Nephron progenitor cell (in vitro differentiated cells): ENCODE data around the gene DPM2.

Experiments
- DNase-seq: peaks from one replicate; pipeline ENCODE4 v3.0.0; 2021
- H3K27ac Mint-ChIP-seq: 2 replicates; pipeline ENCODE4 v1.8.0; 2021; ENCODE audit warnings: mild to moderate bottlenecking, moderate library complexity, mixed read lengths
- H3K27me3 Mint-ChIP-seq: 2 replicates; pipeline ENCODE4 v1.8.0; 2021; ENCODE audit warnings: mild to moderate bottlenecking, low read depth, mixed read lengths; ENCODE audit not compliant: poor library complexity
- H3K36me3 Mint-ChIP-seq: 2 replicates; pipeline ENCODE4 v1.8.0; 2021; ENCODE audit warnings: low read depth, mixed read lengths
- H3K4me1 Mint-ChIP-seq: 2 replicates; pipeline ENCODE4 v1.8.0; 2021; ENCODE audit warnings: mixed read lengths
- H3K4me3 Mint-ChIP-seq: 2 replicates; pipeline ENCODE4 v1.8.0; 2021; ENCODE audit warnings: mild to moderate bottlenecking, moderate library complexity, mixed read lengths
- H3K9me3 Mint-ChIP-seq: 2 replicates; pipeline ENCODE4 v1.8.0; 2021; ENCODE audit warnings: mild to moderate bottlenecking, moderate library complexity, mixed read lengths
- CTCF ChIP-seq: fragments of 200-600 bp; sonication (generic); IDR thresholded peaks from 2 replicates; pipeline ENCODE4 v1.5.0; 2021; ENCODE audit warnings: antibody characterized with exemption

Gene DPM2

GRCh38 chr9:127937388-127938297 is at the start of gene DPM2:
DPM2 (minus strand) TSS chr9:127937854; CDS start chr9:127937820, 34 bp downstream.
- peak within 1 kb of the TSS; percentile 93 for H3K4me3 Mint-ChIP-seq
- H3K36me3 Mint-ChIP-seq, result peaks cover 5% of the 10 kb centered on the region
- TF ChIP-seq CTCF, result no peak
- H3K27ac Mint-ChIP-seq, result peak within 1 kb of the TSS; percentile 57
- peaks cover 43% of the 10 kb centered on the region for H3K4me1 Mint-ChIP-seq
- no peaks in the 10 kb centered on the region for H3K27me3 Mint-ChIP-seq
- DNase-seq, result peak; percentile 74
- H3K9me3 Mint-ChIP-seq, result no peaks in the 10 kb centered on the region

- Mint-ChIP-seq H3K27ac (no peak overlapping the region), H3K4me1 (peaks cover 27% of the 10 kb centered on the region), H3K27me3 (peaks cover 19% of the 10 kb centered on the region), H3K9me3 (no peaks in the 10 kb centered on the region), H3K4me3 (no peak overlapping the region), H3K36me3 (no peaks in the 10 kb centered on the region)
- TF ChIP-seq CTCF, result no peak
- no peak for DNase-seq
Observed at GRCh38 chr9:127987103-127987614, 49.5 kb upstream of the DPM2 start.

- no peak for TF ChIP-seq CTCF
- Mint-ChIP-seq H3K36me3 (no peaks in the 10 kb centered on the region), H3K27ac (no peak overlapping the region), H3K27me3 (peaks cover 14% of the 10 kb centered on the region), H3K4me1 (peaks cover 40% of the 10 kb centered on the region), H3K4me3 (no peak overlapping the region), H3K9me3 (no peaks in the 10 kb centered on the region)
- DNase-seq, result no peak
Observed at GRCh38 chr9:127985011-127985410, 47.4 kb upstream of the DPM2 start.

- H3K27me3 Mint-ChIP-seq, result peaks cover 11% of the 10 kb centered on the region
- H3K4me1 Mint-ChIP-seq, result peaks cover 43% of the 10 kb centered on the region
- no peaks in the 10 kb centered on the region for H3K36me3 Mint-ChIP-seq
- H3K27ac Mint-ChIP-seq, result no peak overlapping the region
- DNase-seq, result no peak
- no peaks in the 10 kb centered on the region for H3K9me3 Mint-ChIP-seq
- no peak overlapping the region for H3K4me3 Mint-ChIP-seq
- TF ChIP-seq CTCF, result no peak
Observed at GRCh38 chr9:127983847-127984289, 46.2 kb upstream of the DPM2 start.

- Mint-ChIP-seq H3K9me3 (no peaks in the 10 kb centered on the region), H3K27me3 (peaks cover 8% of the 10 kb centered on the region), H3K27ac (no peak overlapping the region)
Observed at GRCh38 chr9:127982912-127983311, 45.3 kb upstream of the DPM2 start.

More at GRCh38 chr9:127982912-127983311, 45.3 kb upstream of the DPM2 start:
- Mint-ChIP-seq H3K4me3 (no peak overlapping the region), H3K36me3 (no peaks in the 10 kb centered on the region), H3K4me1 (peaks cover 49% of the 10 kb centered on the region)
- no peak for TF ChIP-seq CTCF
- DNase-seq, result no peak
